Testis (tissue), 2 donors: ENCODE data around the gene C19orf81.

Experiments used
- POLR2A ChIP-seq: fragments of 450-650 bp; IDR thresholded peaks from one replicate; pipeline ENCODE4 v1.6.1; 2017; ENCODE audit warnings: antibody characterized with exemption, mild to moderate bottlenecking, moderate library complexity
- TF ChIP-seq, protein P1 (sequence below), 3 experiments: fragments of 450-650 bp in 2 of 3; fragments of 200-600 bp in 1 of 3; sonication (generic) in 1 of 3; IDR thresholded peaks; one replicate each; pipeline ENCODE4 v1.5.1; 2016 to 2019; ENCODE audit warnings: antibody characterized with exemption in 3 of 3, mild to moderate bottlenecking in 2 of 3, moderate library complexity in 1 of 3

DNA sequence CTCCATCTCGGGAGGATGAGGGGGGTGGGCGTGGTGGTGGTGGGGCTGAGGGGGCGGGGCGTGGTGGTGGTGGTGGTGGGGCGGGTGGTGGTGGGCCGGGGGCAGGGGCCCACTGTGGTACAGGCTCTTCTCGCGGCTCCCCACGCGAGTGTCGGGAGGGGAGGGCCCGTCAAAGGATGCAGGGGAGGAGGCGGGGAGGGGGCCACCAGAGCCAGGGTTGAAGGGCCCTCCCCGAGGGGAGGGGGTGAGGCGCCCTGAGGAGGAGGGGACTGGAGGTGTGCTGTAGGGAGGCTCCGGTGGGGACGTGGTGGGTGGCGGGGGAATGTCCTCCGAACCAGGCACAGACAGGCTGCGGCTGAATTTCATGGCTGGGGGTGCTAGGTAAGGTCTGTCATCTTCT lies 19.6 kb downstream of the C19orf81 start:
- no peak for TF ChIP-seq POLR2A
- TF ChIP-seq, protein P1, sequence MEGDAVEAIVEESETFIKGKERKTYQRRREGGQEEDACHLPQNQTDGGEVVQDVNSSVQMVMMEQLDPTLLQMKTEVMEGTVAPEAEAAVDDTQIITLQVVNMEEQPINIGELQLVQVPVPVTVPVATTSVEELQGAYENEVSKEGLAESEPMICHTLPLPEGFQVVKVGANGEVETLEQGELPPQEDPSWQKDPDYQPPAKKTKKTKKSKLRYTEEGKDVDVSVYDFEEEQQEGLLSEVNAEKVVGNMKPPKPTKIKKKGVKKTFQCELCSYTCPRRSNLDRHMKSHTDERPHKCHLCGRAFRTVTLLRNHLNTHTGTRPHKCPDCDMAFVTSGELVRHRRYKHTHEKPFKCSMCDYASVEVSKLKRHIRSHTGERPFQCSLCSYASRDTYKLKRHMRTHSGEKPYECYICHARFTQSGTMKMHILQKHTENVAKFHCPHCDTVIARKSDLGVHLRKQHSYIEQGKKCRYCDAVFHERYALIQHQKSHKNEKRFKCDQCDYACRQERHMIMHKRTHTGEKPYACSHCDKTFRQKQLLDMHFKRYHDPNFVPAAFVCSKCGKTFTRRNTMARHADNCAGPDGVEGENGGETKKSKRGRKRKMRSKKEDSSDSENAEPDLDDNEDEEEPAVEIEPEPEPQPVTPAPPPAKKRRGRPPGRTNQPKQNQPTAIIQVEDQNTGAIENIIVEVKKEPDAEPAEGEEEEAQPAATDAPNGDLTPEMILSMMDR (IDR thresholded peaks at IDR 0.05): no peak
